ENCODE data around the gene TEAD1. TPM values are rescaled to one million over a fixed set of nuclear protein-coding genes. Genes with fewer than 3 reads are reported as not detected.

TEAD1 gene
- total and polyA plus RNA-seq, 2 donors (not counting 1 experiment from before 2014, with no cell fraction given), result 88.6 to 121 TPM

DNA sequence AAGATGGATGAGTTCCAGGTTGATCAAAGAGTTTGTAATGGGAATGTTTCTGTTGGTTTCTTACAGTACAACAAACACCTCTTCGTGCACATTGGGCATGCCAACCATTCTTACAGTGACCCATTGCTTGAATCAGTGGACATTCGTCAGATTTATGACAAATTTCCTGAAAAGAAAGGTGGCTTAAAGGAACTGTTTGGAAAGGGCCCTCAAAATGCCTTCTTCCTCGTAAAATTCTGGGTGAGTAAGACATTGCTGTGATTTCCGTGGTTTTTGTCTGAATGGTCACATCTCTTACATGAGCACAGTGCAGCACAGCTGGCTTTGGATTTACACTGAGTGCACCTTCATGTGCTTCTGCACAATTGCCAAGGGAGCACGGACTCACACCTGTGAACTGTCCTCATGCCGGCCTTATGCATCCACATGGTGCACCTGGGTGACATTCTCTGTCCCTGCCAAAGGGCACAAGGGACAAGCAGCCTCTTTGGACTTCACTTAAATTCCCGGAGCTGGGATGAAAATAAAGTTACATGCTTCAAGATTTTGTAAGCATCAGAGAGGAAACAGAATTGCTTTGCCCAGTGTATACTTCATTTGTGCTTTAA is 227.8 kb downstream of the TEAD1 start:
- H3K79me2 ChIP-seq (ENCODE audit: control insufficient read depth, insufficient read depth, low read length), result peaks cover 20% of the 10 kb centered on the region
- H3K9ac ChIP-seq (ENCODE audit: insufficient read depth, low read length), result no peak overlapping the region
- peak in 1 of 2 donors; percentile 52 for DNase-seq (ENCODE audit: low read depth in 2 of 2)
- no peak for TF ChIP-seq EZH2 (IDR thresholded peaks at IDR 0.05; ENCODE audit: low read length, missing control alignments)
- TF ChIP-seq, protein P1, sequence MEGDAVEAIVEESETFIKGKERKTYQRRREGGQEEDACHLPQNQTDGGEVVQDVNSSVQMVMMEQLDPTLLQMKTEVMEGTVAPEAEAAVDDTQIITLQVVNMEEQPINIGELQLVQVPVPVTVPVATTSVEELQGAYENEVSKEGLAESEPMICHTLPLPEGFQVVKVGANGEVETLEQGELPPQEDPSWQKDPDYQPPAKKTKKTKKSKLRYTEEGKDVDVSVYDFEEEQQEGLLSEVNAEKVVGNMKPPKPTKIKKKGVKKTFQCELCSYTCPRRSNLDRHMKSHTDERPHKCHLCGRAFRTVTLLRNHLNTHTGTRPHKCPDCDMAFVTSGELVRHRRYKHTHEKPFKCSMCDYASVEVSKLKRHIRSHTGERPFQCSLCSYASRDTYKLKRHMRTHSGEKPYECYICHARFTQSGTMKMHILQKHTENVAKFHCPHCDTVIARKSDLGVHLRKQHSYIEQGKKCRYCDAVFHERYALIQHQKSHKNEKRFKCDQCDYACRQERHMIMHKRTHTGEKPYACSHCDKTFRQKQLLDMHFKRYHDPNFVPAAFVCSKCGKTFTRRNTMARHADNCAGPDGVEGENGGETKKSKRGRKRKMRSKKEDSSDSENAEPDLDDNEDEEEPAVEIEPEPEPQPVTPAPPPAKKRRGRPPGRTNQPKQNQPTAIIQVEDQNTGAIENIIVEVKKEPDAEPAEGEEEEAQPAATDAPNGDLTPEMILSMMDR (conservative IDR thresholded peaks at IDR 0.05 in 1 of 2, IDR thresholded peaks at IDR 0.05 in 1 of 2; ENCODE audit: low read depth in 1 of 2, low read length in 2 of 2), result no peak
- no peaks in the 10 kb centered on the region for H3K27me3 ChIP-seq (ENCODE audit: control insufficient read depth, insufficient read depth, low read length)
- H4K20me1 ChIP-seq (ENCODE audit: control insufficient read depth, extremely low read depth, insufficient read depth, low read length), result no peaks in the 10 kb centered on the region
- no peaks in the 10 kb centered on the region for H3K9me3 ChIP-seq (ENCODE audit: control insufficient read depth, insufficient read depth, low read depth, low read length)
- H3K4me1 ChIP-seq (ENCODE audit: control insufficient read depth, extremely low read depth, insufficient read depth, low read length), result peaks cover 23% of the 10 kb centered on the region
- H3K27ac ChIP-seq (ENCODE audit: insufficient read depth, low read length), result no peak overlapping the region
- H2AFZ ChIP-seq (ENCODE audit: low read length), result no peak overlapping the region
- H3K36me3 ChIP-seq (ENCODE audit: control insufficient read depth, insufficient read depth, low read length), result peaks cover 11% of the 10 kb centered on the region
- no peak overlapping the region for H3K4me3 ChIP-seq (replicated peaks in 1 of 4; ENCODE audit: control extremely low read depth in 1 of 4, insufficient read depth in 1 of 4, low read depth in 3 of 4, low read length in 4 of 4)
- H3K4me2 ChIP-seq (ENCODE audit: extremely low read depth, insufficient read depth, low read length), result no peak overlapping the region

DNA sequence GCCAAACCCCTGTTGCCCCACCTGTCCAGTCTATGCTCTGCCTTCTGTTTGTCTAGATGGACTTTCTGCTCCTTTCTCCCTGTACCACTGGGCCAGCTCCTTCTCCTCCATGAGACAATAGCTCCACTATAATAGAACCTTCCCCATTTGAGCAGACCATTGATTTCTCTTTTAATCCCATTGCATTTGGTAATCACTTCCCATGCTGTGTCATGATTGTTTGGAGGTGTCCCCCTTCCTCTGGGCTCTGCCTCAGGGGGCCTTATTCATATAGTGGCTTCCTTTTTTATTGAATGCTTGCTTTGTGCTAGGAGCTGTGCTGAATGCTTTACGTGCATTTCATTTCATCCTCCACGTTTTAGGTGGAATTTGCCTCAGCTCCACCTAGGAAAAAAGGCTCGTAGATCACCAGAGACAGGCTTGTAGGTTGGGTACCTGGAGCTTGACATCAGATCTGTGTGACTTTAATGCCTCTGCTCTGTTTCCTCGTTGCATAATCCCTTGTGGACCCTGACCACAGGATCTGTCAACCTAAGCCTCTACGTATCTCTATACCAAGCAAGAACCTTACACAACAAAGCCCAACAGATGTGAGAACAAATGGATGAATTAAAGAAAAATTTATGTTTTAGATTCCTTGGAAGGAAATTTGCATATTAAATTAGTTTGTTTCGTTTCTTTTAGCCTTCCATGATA is 228.7 kb downstream of the TEAD1 start:
- H3K79me2 ChIP-seq (ENCODE audit: control insufficient read depth, insufficient read depth, low read length), result peaks cover 20% of the 10 kb centered on the region
- TF ChIP-seq, protein P1 (conservative IDR thresholded peaks at IDR 0.05 in 1 of 2, IDR thresholded peaks at IDR 0.05 in 1 of 2; ENCODE audit: low read depth in 1 of 2, low read length in 2 of 2), result no peak
- no peak for TF ChIP-seq EZH2 (IDR thresholded peaks at IDR 0.05; ENCODE audit: low read length, missing control alignments)

DNA sequence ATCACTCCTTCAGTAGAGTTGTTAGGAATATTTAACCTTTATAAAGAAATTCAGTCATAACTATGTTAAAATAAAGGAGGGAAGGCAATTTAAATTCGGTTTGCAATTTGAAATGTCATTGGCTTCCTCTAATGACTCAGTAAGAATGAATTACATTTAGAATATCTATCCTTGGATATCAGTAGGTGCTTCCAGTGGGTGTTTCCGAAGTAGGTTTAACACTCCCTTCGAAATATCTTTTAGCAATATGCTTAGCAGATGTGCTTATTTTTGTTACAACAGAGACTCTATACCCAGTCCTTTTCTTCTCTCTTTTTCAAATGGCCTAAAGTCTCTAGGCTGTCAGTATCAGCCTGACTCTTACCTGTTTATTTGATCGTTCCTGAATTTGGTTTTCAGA is 231.2 kb downstream of the TEAD1 start:
- TF ChIP-seq, protein P1 (conservative IDR thresholded peaks at IDR 0.05 in 1 of 2, IDR thresholded peaks at IDR 0.05 in 1 of 2; ENCODE audit: low read depth in 1 of 2, low read length in 2 of 2), result no peak
- peaks cover 15% of the 10 kb centered on the region for H3K4me1 ChIP-seq (ENCODE audit: control insufficient read depth, extremely low read depth, insufficient read depth, low read length)
- H3K36me3 ChIP-seq (ENCODE audit: control insufficient read depth, insufficient read depth, low read length), result peaks cover 8% of the 10 kb centered on the region
- no peak overlapping the region for H3K4me3 ChIP-seq (replicated peaks in 1 of 4; ENCODE audit: control extremely low read depth in 1 of 4, insufficient read depth in 1 of 4, low read depth in 3 of 4, low read length in 4 of 4)
- no peak overlapping the region for H3K27ac ChIP-seq (ENCODE audit: insufficient read depth, low read length)
- no peak overlapping the region for H3K4me2 ChIP-seq (ENCODE audit: extremely low read depth, insufficient read depth, low read length)
- peaks cover 15% of the 10 kb centered on the region for H3K79me2 ChIP-seq (ENCODE audit: control insufficient read depth, insufficient read depth, low read length)
- H4K20me1 ChIP-seq (ENCODE audit: control insufficient read depth, extremely low read depth, insufficient read depth, low read length), result no peaks in the 10 kb centered on the region
- no peak overlapping the region for H3K9ac ChIP-seq (ENCODE audit: insufficient read depth, low read length)
- H3K9me3 ChIP-seq (ENCODE audit: control insufficient read depth, insufficient read depth, low read depth, low read length), result no peaks in the 10 kb centered on the region
- no peak for DNase-seq (ENCODE audit: low read depth in 2 of 2)
- H3K27me3 ChIP-seq (ENCODE audit: control insufficient read depth, insufficient read depth, low read length), result no peaks in the 10 kb centered on the region
- no peak overlapping the region for H2AFZ ChIP-seq (ENCODE audit: low read length)

More for the DNA sequence above, 228.7 kb downstream of the TEAD1 start:
- Histone ChIP-seq H3K4me1 (ENCODE audit: control insufficient read depth, extremely low read depth, insufficient read depth, low read length) (peaks cover 23% of the 10 kb centered on the region), H3K4me3 (replicated peaks in 1 of 4; ENCODE audit: control extremely low read depth in 1 of 4, insufficient read depth in 1 of 4, low read depth in 3 of 4, low read length in 4 of 4) (no peak overlapping the region), H3K36me3 (ENCODE audit: control insufficient read depth, insufficient read depth, low read length) (peaks cover 12% of the 10 kb centered on the region), H3K4me2 (ENCODE audit: extremely low read depth, insufficient read depth, low read length) (no peak overlapping the region), H3K27ac (ENCODE audit: insufficient read depth, low read length) (no peak overlapping the region), H2AFZ (ENCODE audit: low read length) (no peak overlapping the region), H3K9ac (ENCODE audit: insufficient read depth, low read length) (no peak overlapping the region), H4K20me1 (ENCODE audit: control insufficient read depth, extremely low read depth, insufficient read depth, low read length) (no peaks in the 10 kb centered on the region), H3K27me3 (ENCODE audit: control insufficient read depth, insufficient read depth, low read length) (no peaks in the 10 kb centered on the region), H3K9me3 (ENCODE audit: control insufficient read depth, insufficient read depth, low read depth, low read length) (no peaks in the 10 kb centered on the region)
- DNase-seq (ENCODE audit: low read depth in 2 of 2), result no peak

Measured in fibroblast of lung (primary cell).